Measurements from ENCODE around the gene FSTL3.

FSTL3 gene

DNA sequence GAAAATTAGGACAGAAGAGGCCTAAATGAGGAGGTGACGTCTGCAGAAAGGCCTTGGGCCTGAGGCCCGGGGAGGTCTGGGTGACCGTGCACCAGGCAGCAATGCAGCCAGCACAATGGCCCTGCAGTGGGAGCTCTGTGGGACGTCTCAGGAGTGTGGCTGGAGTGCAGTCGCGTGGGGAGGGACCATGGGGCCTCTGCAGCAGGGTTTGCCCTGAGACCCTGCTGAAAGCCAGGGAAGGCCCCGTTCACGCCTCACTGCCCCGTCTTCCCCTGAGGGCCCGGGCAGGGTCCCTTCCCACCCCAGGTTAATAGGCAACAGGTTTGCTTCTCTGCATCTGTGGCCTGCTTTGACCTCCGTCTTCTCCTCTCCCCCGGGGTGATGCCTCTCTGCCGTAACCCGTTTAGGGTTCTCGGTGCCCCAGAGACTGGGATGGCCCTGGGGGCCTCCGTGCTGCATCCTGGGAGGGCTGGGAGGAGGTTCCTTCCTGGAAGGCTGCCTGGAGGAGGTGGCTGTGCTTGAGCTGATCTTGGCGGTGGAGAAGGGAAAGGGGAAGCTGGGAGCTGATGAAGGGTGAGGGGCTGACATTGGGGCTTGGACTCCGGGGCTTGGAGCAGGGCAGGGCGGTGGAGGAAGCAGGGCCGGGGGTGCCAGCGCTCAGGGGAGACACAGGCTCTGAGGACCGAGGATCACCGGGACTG lies 42.2 kb downstream of the FSTL3 start:
- TF ChIP-seq, protein P1, sequence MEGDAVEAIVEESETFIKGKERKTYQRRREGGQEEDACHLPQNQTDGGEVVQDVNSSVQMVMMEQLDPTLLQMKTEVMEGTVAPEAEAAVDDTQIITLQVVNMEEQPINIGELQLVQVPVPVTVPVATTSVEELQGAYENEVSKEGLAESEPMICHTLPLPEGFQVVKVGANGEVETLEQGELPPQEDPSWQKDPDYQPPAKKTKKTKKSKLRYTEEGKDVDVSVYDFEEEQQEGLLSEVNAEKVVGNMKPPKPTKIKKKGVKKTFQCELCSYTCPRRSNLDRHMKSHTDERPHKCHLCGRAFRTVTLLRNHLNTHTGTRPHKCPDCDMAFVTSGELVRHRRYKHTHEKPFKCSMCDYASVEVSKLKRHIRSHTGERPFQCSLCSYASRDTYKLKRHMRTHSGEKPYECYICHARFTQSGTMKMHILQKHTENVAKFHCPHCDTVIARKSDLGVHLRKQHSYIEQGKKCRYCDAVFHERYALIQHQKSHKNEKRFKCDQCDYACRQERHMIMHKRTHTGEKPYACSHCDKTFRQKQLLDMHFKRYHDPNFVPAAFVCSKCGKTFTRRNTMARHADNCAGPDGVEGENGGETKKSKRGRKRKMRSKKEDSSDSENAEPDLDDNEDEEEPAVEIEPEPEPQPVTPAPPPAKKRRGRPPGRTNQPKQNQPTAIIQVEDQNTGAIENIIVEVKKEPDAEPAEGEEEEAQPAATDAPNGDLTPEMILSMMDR (IDR thresholded peaks at IDR 0.05; ENCODE audit: control extremely low read depth, extremely low read depth, low read depth, missing control alignments): no peak
- ChIA-PET CTCF (interaction anchor here (0.9 to 1.2 kb wide), 2 partner anchors 16 to 20 kb away, joined by 3 read pairs; no protein-coding TSS in a partner anchor), POLR2A (no interaction called here)
- DNase-seq (ENCODE audit: extremely low spot score): no peak

DNA sequence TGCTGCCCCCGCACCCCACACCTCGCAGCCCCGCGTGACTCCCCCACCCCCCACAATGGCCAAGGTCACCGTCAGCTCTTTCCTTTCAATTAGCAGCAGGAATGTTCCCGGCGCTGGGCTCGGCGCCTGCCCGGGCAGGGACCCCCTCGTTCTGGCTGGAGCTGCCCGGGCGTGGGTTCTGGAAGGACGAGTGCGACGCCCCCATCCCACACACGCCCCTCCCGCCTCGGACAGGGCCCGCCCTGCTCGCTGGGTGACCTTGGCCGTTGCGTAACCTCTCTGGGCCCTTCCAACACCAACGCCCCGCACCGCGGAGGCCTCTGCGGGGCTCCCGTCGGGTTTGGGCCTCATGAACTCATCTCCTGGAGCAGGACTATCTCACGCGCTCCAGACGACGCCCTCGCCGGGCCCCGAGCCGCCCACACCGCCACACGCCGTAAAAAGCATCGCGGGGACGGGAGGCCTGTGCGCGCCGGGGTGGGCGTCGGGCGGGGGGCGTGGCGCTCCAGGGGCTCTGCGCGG lies 42.9 kb downstream of the FSTL3 start:
- ChIA-PET CTCF (no interaction called here), POLR2A (no interaction called here)
- DNase-seq (ENCODE audit: extremely low spot score): no peak
- TF ChIP-seq, protein P1 (IDR thresholded peaks at IDR 0.05; ENCODE audit: control extremely low read depth, extremely low read depth, low read depth, missing control alignments): no peak

DNA sequence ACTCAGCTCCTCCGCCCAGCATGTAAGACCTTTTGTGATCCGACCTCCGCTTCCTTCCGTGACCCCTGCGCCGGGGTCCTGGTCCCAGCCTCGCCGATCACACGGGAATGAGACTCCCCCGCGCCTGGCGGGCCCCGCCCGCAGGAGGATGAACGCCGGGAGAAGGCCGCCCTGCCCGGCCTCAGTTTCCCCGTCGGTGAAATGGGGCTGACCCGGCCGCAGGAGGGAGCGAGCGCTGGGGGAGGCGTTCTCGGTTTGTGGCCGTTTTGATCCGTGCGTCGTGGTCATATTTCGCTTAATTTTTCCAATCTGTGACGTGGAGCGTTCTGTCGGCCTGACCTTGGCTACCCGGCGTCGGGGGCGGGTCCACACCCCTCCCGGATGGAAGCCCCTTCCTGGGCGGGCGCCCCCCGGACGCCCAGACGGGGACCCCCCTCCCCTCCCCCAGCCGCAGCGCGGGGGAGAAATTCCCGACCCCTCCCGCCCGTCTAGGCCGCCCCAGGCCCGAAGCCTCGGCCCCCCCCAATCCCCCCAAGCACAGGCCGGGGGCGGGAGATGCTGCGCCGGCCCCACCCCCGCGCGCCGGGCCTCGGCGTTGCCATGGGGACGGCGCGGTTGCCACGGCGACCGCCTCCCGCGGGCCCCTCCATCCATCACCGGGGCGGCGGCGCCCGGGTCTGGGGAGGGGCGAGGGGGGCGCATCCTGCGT lies 43.6 kb downstream of the FSTL3 start:
- TF ChIP-seq, protein P1 (IDR thresholded peaks at IDR 0.05; ENCODE audit: control extremely low read depth, extremely low read depth, low read depth, missing control alignments): no peak
- CTCF ChIA-PET: no interaction called here
- POLR2A ChIA-PET: no interaction called here
- no peak for DNase-seq (ENCODE audit: extremely low spot score)

DNA sequence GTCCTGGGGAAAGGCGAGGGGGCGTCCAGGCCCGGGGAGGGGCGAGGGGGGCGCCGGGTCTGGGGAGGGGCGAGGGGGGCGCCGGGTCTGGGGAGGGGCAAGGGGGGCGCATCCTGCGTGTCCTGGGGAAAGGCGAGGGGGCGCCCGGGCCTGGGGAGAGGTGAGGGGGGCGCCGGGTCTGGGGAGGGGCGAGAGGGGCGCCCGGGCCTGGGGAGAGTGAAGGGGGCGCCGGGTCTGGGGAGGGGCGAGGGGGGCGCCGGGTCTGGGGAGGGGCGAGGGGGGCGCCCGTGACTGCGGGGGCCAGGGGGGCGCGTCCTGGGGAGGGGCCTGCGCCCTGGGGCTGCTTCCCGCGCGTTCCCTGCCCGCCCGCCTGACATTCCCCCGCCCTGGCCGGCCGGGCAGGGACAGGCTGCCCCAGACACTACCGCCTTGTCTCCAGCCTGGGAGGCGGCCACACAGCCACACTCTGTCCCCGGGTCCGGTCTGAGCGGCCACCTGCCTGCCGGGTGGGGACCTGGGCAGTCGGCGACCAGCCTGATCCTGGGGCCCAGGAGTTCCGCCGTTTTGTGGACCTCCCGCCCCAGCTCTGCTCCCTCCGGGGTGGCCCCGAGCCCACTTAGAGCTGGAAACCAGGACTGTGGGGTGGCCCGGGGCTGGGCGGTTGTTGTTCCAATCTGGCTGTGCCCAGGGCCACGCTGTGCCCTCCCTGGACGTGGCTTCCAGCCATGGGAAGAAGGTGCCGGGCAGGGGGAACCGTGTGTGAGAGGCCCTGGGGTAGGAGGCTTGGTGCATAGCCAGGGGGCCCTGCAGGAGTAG lies 44.4 kb downstream of the FSTL3 start:
- ChIA-PET CTCF (interaction anchor here (0.9 kb wide), 1 partner anchor 13 kb away, joined by 3 read pairs; no protein-coding TSS in a partner anchor), POLR2A (no interaction called here)
- DNase-seq (ENCODE audit: extremely low spot score): no peak
- TF ChIP-seq, protein P1 (IDR thresholded peaks at IDR 0.05; ENCODE audit: control extremely low read depth, extremely low read depth, low read depth, missing control alignments): no peak

DNA sequence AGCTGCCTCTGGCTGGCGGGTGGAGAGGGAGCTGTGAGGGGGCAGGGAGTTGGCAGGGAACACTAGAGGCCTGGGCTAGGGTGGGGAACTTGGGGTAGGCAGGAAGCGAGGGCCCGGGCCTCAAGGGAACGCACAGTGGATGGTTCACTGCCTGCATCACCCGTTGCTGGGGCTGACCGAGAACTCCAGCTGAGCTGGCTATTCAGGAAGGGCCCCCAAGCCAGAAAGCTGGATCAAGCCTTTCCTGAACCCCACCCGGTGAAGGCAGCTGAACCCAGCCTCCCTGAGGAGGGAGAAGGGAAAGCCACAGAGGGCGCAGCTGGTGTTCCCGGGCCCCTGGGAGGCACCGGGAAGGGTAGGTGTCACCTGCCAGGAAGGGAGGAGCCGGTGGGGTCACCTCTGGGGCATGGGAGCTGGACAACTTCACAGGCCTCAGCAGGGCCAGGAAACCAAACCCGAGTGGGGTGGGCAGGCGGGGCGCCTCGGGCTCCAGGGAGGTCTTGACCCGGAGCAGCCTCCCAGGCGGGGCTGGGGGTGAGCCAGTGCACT lies 46.4 kb downstream of the FSTL3 start:
- POLR2A ChIA-PET: interaction anchor here (0.6 kb wide), 1 partner anchor 96 kb away, joined by 3 read pairs; no protein-coding TSS in a partner anchor
- CTCF ChIA-PET: interaction anchor here (1.1 to 1.5 kb wide), 4 partner anchors 8 to 38 kb away, joined by 3 read pairs; no protein-coding TSS in a partner anchor
- no peak for DNase-seq (ENCODE audit: extremely low spot score)
- TF ChIP-seq, protein P1 (IDR thresholded peaks at IDR 0.05; ENCODE audit: control extremely low read depth, extremely low read depth, low read depth, missing control alignments): no peak

DNA sequence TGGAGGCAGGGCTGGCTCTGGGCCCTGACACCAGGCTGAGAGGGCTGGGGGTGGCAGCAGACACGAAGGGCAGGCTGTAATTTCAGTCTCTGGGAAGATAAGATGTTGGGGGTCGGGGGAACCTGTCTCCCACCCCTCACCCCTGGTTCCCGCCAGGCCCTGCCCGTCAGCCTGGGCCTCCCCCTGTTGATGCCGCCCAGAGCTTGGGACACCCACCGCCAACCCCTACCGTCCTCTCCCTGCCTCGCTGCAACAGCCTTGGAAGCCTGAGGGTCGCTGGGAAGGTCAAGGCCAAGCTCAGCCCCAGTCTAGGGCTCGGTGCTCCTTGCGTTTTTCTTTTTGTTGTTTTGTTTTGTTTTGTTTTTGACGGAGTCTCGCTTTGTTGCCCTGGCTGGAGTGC lies 47.1 kb downstream of the FSTL3 start:
- TF ChIP-seq, protein P1 (IDR thresholded peaks at IDR 0.05; ENCODE audit: control extremely low read depth, extremely low read depth, low read depth, missing control alignments): no peak
- ChIA-PET POLR2A (interaction anchor here (0.6 kb wide), 1 partner anchor 97 kb away, joined by 3 read pairs; no protein-coding TSS in a partner anchor), CTCF (interaction anchor here (1.1 to 1.5 kb wide), 3 partner anchors 8 to 37 kb away, joined by 3 read pairs; no protein-coding TSS in a partner anchor)
- no peak for DNase-seq (ENCODE audit: extremely low spot score)
